Measurements from ENCODE around the gene FNIP2. TPM values are rescaled to one million over a fixed set of nuclear protein-coding genes. Genes with fewer than 3 reads are reported as not detected.

The FNIP2 gene
- total and polyA plus RNA-seq, 9 of the 15 experiments (the other 6 are each of a cell fraction or from before 2014, with no cell fraction given) = 1.7 to 15.5 (median 8.3) TPM

- ChIA-PET CTCF (ENCODE audit: low intra/inter-chr PET ratio) (no interaction called here), POLR2A (interaction anchor here (1.3 kb wide), 1 partner anchor 16 kb away, joined by 3 read pairs; no protein-coding TSS in a partner anchor)
- WGBS (ENCODE audit: insufficient coverage, low coverage, missing lambda C conversion rate) = 25% methylated on average over 2 of the region's 2 CpGs
- Histone ChIP-seq H3K9me3 (replicated peaks; ENCODE audit: control insufficient read depth, insufficient read depth, low read depth, low read length) (no peaks in the 10 kb centered on the region; the same call in 1 of the 2 replicates), H3K79me2 (ENCODE audit: control insufficient read depth, insufficient read depth, low read length) (no peaks in the 10 kb centered on the region), H3K4me2 (ENCODE audit: insufficient read depth, low read length) (no peak overlapping the region), H3K27me3 (ENCODE audit: control insufficient read depth in 2 of 2, insufficient read depth in 2 of 2, low read length in 2 of 2) (no peaks in the 10 kb centered on the region; a peak in 2 of 5 replicates), H3K9me1 (ENCODE audit: control insufficient read depth, insufficient read depth, low read length) (no peaks in the 10 kb centered on the region), H3K9ac (ENCODE audit: insufficient read depth in 1 of 2, low read depth in 2 of 2, low read length in 2 of 2) (no peak overlapping the region), H3K4me1 (replicated peaks in 1 of 2; ENCODE audit: control insufficient read depth in 2 of 2, insufficient read depth in 2 of 2, low read length in 2 of 2) (no peaks in the 10 kb centered on the region; a peak in 1 of 5 replicates), H3K4me3 (no peak overlapping the region), H2AFZ (ENCODE audit: low read depth, low read length) (no peak overlapping the region), H3K36me3 (ENCODE audit: control insufficient read depth, insufficient read depth, low read length) (no peaks in the 10 kb centered on the region), H4K20me1 (replicated peaks; ENCODE audit: control insufficient read depth, insufficient read depth, low read length) (no peaks in the 10 kb centered on the region), H3K27ac (ENCODE audit: extremely low read depth, low read depth, low read length) (no peak overlapping the region)
- no peak for ATAC-seq
- intact Hi-C loops (cut with micrococcal nuclease) = no loop called here
- in situ Hi-C loops (cut with MboI) = no loop called here
- TF ChIP-seq NFYB (IDR thresholded peaks at IDR 0.05; ENCODE audit: extremely low read depth, insufficient read length) (no peak), ZNF695 (CRISPR knock-in tag; IDR thresholded peaks at IDR 0.05) (no peak), CREB1 (IDR thresholded peaks at IDR 0.05) (no peak), CREB1 (CRISPR knock-in tag; IDR thresholded peaks at IDR 0.05) (no peak), BHLHE40 (IDR thresholded peaks at IDR 0.05; ENCODE audit: low read length) (no peak), HES1 (IDR thresholded peaks at IDR 0.05; ENCODE audit: low read depth) (no peak), NR2C1 (IDR thresholded peaks at IDR 0.05) (no peak), NR2C1 (tag; IDR thresholded peaks at IDR 0.05) (no peak), FOXJ3 (CRISPR knock-in tag; IDR thresholded peaks at IDR 0.05) (no peak), HEY1 (CRISPR knock-in tag; IDR thresholded peaks at IDR 0.05; ENCODE audit: borderline replicate concordance) (no peak), ZNF224 (CRISPR knock-in tag; IDR thresholded peaks at IDR 0.05) (no peak), PTRF (tag; IDR thresholded peaks at IDR 0.05) (no peak)
- BruUV-seq (replicated peaks) = no TSS peak
- FAIRE-seq = no peak
- DNase-seq (ENCODE audit: extremely low read depth in 1 of 4, low spot score in 3 of 4) = no peak
These were observed 173.1 kb downstream of the FNIP2 start for GRCh38 chr4:158941895-158942294.

Measured in K562 (cell line).